NOMO-1 treated with DMSO at 0.1 percent for 48 hours (cell line): ENCODE measurements around the gene PARPBP.
"Not testable (repeated sequence)": the region's sequence is repeated elsewhere in the genome, so short reads cannot be mapped to it uniquely, and the experiment has no call there.

ENCODE experiments used
- DNase-seq: peaks from one replicate; lab custom pipeline; 2025; ENCODE audit not compliant: unreplicated experiment; lab: John Stamatoyannopoulos, UW

The PARPBP gene

DNA sequence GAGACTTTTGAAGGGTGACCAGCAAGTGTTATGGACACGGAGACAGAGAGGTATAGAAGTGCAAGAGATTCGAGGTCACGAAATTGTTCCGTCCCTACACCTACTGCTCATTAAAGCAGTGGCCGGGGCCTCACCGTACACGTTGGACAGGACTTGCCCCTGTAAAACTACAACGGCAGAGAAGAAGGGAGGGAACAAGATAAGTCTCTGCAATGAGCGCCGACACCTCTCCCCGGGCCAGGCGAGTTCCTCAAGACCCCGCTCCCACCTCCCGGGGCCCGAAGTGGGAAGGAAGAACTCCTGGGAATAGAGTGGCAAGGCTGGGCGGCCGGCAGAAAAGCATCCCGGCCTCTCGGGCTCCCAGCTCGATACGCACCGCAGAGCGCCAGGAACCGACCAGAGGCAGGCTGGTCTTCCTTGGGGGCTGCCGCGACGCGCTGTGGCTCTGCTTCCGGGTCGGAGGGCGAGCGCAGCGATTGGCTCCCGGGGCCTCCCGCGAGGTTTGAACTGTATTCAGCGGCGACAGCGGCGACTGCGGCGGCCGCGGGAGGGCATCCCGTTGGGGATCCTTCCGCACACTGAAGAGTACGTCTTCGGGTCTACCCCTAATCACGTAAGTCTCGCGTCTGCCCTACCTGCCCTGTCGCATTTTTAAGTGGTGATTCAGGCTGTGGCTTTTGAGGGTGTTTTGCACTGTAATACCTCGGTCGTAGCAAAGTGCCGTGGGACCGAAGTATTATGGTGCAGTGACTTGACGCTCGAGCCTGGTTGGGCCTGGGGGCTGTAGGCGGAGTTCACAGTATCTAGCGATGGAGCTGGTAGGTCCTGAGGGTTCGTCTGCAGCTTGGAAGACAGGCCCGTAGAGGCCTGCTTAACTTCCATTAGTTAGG lies at the start of gene PARPBP, which contains the start of gene NUP37:
Gene PARPBP (plus strand): TSS at position 510 of the 890 bp plus-strand sequence. CDS start 3,706 bp downstream, outside the sequence.
Gene NUP37 (minus strand): TSS at position 441 of the 890 bp plus-strand sequence. CDS start 1,596 bp downstream, outside the sequence.
- DNase-seq: peak; percentile 89

- DNase-seq: not testable (repeated sequence)
These were observed 47.9 kb upstream of the PARPBP start for GRCh38 chr12:102072092-102072491.

DNA sequence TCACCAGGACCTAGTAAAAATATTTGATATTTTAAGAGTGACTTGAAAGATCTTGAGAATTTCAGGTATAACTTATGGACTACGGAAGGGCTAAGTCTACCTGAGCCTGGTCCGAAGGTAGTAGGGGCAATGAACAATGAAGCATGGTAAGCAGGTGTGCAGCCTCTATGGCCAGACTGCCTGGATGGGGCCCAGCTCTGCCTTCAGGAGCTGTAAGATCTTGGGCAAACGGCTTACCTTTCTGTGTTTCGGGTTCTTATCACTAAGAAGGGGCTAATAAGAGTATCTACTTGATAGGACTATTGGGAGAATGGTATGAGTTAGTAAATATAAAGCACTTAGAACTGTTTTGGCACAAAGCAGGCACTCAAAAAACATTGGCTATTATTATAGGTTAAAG lies 39.1 kb upstream of the PARPBP start:
- DNase-seq: no peak

GRCh38 chr12:102089228-102089835 lies 30.7 kb upstream of the PARPBP start:
- not testable (repeated sequence) for DNase-seq

DNA sequence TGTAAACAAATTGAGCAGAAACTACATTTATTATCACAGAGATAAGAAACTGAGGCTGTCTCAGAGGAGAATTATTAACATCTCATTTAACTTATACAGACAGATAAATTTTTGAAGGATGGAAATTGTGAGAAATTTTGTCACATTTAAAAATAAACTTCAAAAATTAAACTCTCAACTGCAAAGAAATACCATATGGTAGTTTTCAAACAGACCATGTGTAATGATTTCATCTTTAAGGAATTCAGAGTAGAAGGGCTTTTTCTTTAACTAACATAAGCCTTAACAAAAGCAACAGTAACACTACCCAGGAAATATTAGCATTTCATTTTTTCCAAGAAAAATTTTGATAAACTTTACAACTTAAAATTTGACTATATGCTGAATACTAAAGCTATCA lies 26.7 kb upstream of the PARPBP start:
- no peak for DNase-seq

DNA sequence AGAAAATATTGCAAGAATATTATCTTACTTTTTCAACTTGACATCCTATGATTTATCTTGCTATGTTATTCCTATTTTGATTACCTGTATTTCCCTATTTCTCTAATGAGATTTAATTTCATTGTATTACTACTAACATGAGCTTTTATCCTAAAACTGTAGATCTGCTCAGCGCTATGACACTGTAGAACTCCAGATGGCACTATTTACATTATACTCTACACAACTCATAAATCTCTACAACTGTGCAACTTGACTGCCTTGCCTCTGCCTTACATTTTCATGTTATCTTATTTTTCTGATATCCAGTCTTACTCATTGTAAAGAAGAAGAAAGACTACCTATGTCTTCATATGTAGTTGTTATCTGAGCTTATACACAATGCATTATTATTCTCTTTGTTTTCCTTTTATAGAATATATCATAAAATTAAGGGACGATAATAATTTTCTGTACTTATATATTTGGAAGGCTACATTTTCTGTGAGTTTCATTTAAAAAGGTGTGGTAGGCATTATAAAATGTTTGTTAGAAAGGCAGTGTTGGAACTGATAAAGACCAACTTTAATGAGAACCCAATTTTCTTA lies 24.2 kb upstream of the PARPBP start:
- peak; percentile 21 for DNase-seq

DNA sequence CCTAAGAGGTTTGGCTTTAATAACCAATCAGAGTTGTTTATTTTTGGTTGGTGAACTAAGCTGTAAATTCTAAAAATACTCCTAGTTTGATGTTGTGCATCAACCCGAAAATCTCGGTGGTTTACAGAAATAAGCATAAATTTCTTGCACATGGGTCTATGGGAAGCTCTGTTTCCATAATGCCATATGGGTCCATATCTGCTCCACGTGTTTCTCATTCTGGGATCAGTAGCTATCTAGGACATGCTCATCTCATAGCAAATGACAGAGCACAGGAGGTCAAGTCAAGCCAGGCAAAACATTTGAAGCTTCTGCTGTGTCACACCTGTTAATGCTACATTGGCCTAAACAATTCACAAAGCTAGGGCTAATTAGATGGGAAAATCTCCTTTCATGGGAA lies 23.1 kb upstream of the PARPBP start:
- no peak for DNase-seq

- no peak for DNase-seq
These were observed 13.1 kb upstream of the PARPBP start for GRCh38 chr12:102106905-102107304.

GRCh38 chr12:102107970-102108369 lies 12.0 kb upstream of the PARPBP start:
- no peak for DNase-seq

GRCh38 chr12:102110782-102111181 lies 9.2 kb upstream of the PARPBP start:
- DNase-seq: no peak

GRCh38 chr12:102114212-102114611 lies 5.8 kb upstream of the PARPBP start:
- DNase-seq: no peak

DNA sequence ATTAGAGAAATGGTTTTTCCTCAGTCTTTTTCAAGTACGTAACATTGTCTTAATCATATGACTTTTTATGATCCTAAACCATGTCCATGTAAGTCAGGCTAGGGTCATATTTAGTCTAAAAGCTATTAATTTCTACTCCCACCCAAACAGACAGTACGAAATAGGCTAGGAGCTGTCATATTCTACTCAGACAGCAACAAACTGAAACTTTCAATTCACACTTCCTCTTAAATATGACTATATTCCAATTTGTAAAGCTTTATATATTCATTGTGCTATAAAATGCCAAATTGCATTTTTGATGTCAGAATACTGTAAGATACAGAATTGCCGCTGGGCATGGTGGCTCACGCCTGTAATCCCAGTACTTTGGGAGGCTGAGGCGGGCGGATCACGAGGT lies 3.6 kb upstream of the PARPBP start:
- no peak for DNase-seq

GRCh38 chr12:102118874-102119273 lies 1.1 kb upstream of the PARPBP start:
- no peak for DNase-seq

- DNase-seq: no peak
These were observed 536 bp downstream of the PARPBP start for GRCh38 chr12:102120564-102120873.

DNA sequence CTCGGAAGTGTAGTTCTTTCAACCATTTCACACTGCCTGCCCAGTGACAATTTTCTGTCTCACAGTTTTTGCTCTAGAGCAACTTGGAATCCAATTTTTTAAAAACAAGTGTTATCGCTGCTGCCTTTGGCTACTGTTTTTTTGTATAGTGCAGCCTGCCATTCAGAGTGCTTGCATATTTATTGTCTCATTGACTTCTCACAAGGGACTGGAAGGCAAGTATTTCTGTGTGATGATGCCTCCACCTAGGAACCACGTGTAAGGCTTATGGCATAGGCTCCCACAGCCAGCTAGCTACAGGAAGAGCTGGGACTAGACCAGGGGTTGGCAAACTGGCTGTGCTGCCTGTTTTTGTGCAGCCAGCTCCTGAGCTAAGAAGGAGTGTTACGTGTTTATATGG lies 903 bp downstream of the PARPBP start:
- peak; percentile 14 for DNase-seq

GRCh38 chr12:102121328-102121727 lies 1.3 kb downstream of the PARPBP start:
- not testable (repeated sequence) for DNase-seq

DNA sequence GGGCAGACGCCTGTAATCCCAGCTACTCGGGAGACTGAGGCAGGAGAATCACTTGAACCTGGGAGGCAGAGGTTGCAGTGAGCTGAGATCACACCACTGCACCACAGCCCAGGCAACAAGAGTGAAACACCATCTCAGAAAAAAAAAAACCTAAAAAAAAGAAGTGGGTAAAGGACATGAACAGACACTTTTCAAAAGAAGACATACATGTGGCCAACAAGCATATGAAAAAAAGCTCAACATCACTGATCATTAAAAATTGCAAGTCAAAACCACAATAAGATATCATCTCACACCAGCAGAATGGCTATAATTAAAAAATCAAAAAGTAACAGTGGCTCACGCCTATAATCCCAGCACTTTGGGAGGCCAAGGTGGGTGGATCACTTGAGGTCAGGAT lies 10.7 kb downstream of the PARPBP start:
- not testable (repeated sequence) for DNase-seq

DNA sequence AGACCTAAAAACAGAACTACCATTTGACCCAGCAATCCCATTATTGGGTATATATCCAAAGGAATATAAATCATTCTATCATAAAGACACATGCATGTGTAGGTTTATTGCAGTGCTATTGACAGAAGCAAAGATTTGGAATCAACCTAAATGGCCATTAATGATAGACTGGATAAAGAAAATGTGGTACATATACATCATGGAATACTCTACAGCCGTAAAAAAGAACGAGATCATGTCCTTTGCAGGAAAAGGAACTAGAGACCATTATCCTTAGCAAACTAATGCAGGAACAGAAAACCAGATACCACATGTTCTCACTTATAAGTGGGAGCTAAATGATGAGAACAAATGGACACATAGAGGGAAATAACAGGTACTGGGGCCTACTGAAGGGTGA lies 11.5 kb downstream of the PARPBP start:
- DNase-seq: not testable (repeated sequence)

- not testable (repeated sequence) for DNase-seq
These were observed 17.6 kb downstream of the PARPBP start for GRCh38 chr12:102137619-102138018.

DNA sequence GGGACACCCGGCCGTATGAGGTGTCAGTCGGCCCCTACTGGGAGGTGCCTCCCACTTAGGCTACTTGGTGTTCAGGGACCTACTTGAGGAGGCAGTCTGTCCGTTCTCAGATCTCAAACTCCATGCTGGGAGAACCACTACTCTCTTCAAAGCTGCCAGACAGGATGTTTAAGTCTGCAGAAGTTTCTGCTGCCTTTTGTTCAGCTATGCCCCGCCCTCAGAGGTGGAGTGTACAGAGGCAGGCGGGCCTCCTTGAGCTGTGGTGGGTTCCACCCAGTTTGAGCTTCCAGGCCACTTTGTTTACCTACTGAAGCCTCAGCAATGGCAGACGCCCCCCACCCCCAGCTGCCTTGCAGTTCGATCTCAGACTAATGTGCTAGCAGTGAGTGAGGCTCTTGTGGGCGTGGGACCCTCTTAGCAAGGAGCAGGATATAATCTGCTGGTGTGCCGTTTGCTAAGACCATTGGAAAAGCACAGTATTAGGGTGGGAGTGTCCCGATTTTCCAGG lies 22.9 kb downstream of the PARPBP start:
- not testable (repeated sequence) for DNase-seq

DNA sequence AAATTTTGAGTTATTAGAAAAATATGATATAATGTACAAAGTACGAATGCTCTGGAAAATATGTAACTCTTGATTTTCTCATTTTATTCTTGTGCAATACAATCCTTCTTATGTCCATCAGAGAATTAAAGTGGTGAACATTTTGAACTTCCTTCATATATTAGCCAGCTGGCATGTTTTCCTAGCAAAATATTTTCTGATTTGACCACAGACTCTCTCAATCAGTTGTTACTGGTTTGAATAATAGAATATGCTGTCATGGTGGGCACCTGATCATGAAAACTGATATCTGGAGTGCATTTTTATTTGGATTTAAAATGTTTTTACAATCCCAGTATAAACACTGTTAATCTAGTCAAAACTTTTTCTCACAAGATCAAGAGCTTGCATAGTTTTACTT lies 24.2 kb downstream of the PARPBP start:
- DNase-seq: no peak
